ENCODE results near the gene WDR90. TPM values are rescaled to one million over a fixed set of nuclear protein-coding genes. Genes with fewer than 3 reads are reported as not detected.
A peak's percentile ranks its signal among the peaks of the same experiment; 100 is the strongest.

WDR90 gene
- total and polyA plus RNA-seq, 2 of the 13 experiments (the other 11 are each of a cell fraction or from before 2014, with no cell fraction given), result 14.9 to 28.9 TPM

GRCh38 chr16:711548-712320 is 62.6 kb downstream of the WDR90 start (continued):
- TF ChIP-seq AKNA (CRISPR knock-in tag; IDR thresholded peaks at IDR 0.05; ENCODE audit: borderline replicate concordance), result no peak
- peak; percentile 44; the same call in 1 of the 2 replicates for TF ChIP-seq PATZ1 (CRISPR knock-in tag; IDR thresholded peaks at IDR 0.05)
- peak; percentile 60; the same call in 1 of the 2 replicates for TF ChIP-seq GABPB1 (CRISPR knock-in tag; IDR thresholded peaks at IDR 0.05)
- TF ChIP-seq ZNF691 (CRISPR knock-in tag; IDR thresholded peaks at IDR 0.05; ENCODE audit: borderline replicate concordance, low read depth), result peak; percentile 52; the same call in 1 of the 2 replicates
- TF ChIP-seq TRAFD1 (CRISPR knock-in tag; IDR thresholded peaks at IDR 0.05; ENCODE audit: borderline replicate concordance), result no peak
- TF ChIP-seq ZNF333 (CRISPR knock-in tag; IDR thresholded peaks at IDR 0.05; ENCODE audit: borderline replicate concordance), result 0 out of 2 replicates have a peak, but pooled peaks have one; percentile 28
- TF ChIP-seq ZNF331 (CRISPR knock-in tag; IDR thresholded peaks at IDR 0.05), result peak; percentile 32; the same call in 1 of the 2 replicates
- TF ChIP-seq NONO (IDR thresholded peaks at IDR 0.05), result no peak
- TF ChIP-seq NONO (CRISPR knock-in tag; conservative IDR thresholded peaks at IDR 0.05), result no peak
- 0 out of 2 replicates have a peak, but pooled peaks have one; percentile 14 for TF ChIP-seq BHLHE40 (IDR thresholded peaks at IDR 0.05; ENCODE audit: low read length)
- TF ChIP-seq SSRP1 (CRISPR knock-in tag; IDR thresholded peaks at IDR 0.05), result no peak
- peak; percentile 46; the same call in 1 of the 2 replicates for TF ChIP-seq MEIS1 (CRISPR knock-in tag; IDR thresholded peaks at IDR 0.05; ENCODE audit: borderline replicate concordance)
- no peak for TF ChIP-seq MATR3 (CRISPR knock-in tag; IDR thresholded peaks at IDR 0.05)
- peak; percentile 41; the same call in 1 of the 2 replicates for TF ChIP-seq ZNF770 (CRISPR knock-in tag; IDR thresholded peaks at IDR 0.05)
- 0 out of 2 replicates have a peak, but pooled peaks have one; percentile 47 for TF ChIP-seq SMAD3 (CRISPR knock-in tag; IDR thresholded peaks at IDR 0.05)
- 0 out of 2 replicates have a peak, but pooled peaks have one; percentile 26 for TF ChIP-seq MTF2 (CRISPR knock-in tag; IDR thresholded peaks at IDR 0.05; ENCODE audit: borderline replicate concordance)
